K562 (cell line): Measurements from ENCODE around the gene ETFBKMT. TPM values are rescaled to one million over a fixed set of nuclear protein-coding genes. Genes with fewer than 3 reads are reported as not detected.

Source experiments
- ATAC-seq: fragments of 200-7000 bp; cut with Tn5 transposase; 3 replicates; pipeline ENCODE4 v1.9.1; 2020; ENCODE audit warnings: moderate library complexity
- BruUV-seq: library from RNA; stranded (reverse); fragments of 400-500 nt; replicated peaks from 2 replicates; lab custom pipeline; 2021; lab: Mats Ljungman, UMichigan
- CTCF ChIA-PET: fragments of 300-600 bp; formaldehyde crosslinking; extraction: SDS; loops from one replicate; lab custom pipeline; 2021; ENCODE audit warnings: low intra/inter-chr PET ratio; lab: Yijun Ruan, JAX
- POLR2A ChIA-PET: fragments of 300-600, 350-650 bp; sonication (Branson Sonifier 250); formaldehyde crosslinking; extraction: SDS; loops from one replicate; lab custom pipeline; 2021; ENCODE audit warnings: antibody characterized with exemption, inconsistent platforms; lab: Yijun Ruan, JAX
- DNase-seq, 4 experiments: peaks; one replicate each; pipeline versions ENCODE4 v3.0.0 to v3.0.0-alpha.2; 2011 to 2018; ENCODE audit warnings: low spot score in 3 of 4, mixed read lengths in 3 of 4; ENCODE audit errors: extremely low read depth in 1 of 4
- FAIRE-seq: peaks from 2 replicates; lab custom pipeline; 2011; peaks lifted over from hg19 to GRCh38; lab: Jason Lieb, UNC
- H2AFZ ChIP-seq: 2 replicates; pipeline ENCODE4 v1.6.0; 2011; ENCODE audit warnings: low read depth, low read length, control low read depth, inconsistent platforms
- H3K27ac ChIP-seq: fragments of 200-600 bp; 3 replicates; pipeline ENCODE4 v1.8.0; 2011; ENCODE audit warnings: low read depth, mild to moderate bottlenecking, control low read depth, inconsistent platforms, low read length, moderate library complexity, mixed read lengths; ENCODE audit errors: extremely low read depth
- H3K27me3 ChIP-seq, 2 experiments: fragments of 300-600 bp in 1 of 2; 2 replicates in 1 of 2; 3 replicates in 1 of 2; pipeline versions ENCODE4 v1.6.0 to v1.8.0; 2011; ENCODE audit warnings: inconsistent platforms in 2 of 2, low read length in 2 of 2, mild to moderate bottlenecking in 1 of 2, mixed read lengths in 1 of 2, moderate library complexity in 1 of 2; ENCODE audit not compliant: control insufficient read depth in 2 of 2, insufficient read depth in 2 of 2
- H3K36me3 ChIP-seq: fragments of 300-600 bp; 3 replicates; pipeline ENCODE4 v1.8.0; 2011; ENCODE audit warnings: mild to moderate bottlenecking, low read length, inconsistent platforms; ENCODE audit not compliant: control insufficient read depth, insufficient read depth
- H3K4me1 ChIP-seq, 2 experiments: fragments of 200-600 bp in 1 of 2; replicated peaks in 1 of 2; 2 replicates in 1 of 2; 3 replicates in 1 of 2; pipeline versions ENCODE4 v1.5.1 to v1.8.0; 2011; ENCODE audit warnings: inconsistent platforms in 2 of 2, low read length in 2 of 2, mild to moderate bottlenecking in 1 of 2, mixed read lengths in 1 of 2, moderate library complexity in 1 of 2; ENCODE audit not compliant: control insufficient read depth in 2 of 2, insufficient read depth in 2 of 2
- H3K4me2 ChIP-seq: 2 replicates; pipeline ENCODE4 v1.6.1; 2011; ENCODE audit warnings: low read length, control low read depth, inconsistent platforms, mixed read lengths; ENCODE audit not compliant: insufficient read depth
- H3K4me3 ChIP-seq: fragments of 200-600 bp; sonication (generic), shearing (Covaris generic); 2 replicates; pipeline ENCODE4 v1.5.1; 2016; ENCODE audit warnings: control low read depth, inconsistent platforms
- H3K79me2 ChIP-seq: fragments of 200-600 bp; 3 replicates; pipeline ENCODE4 v1.8.0; 2011; ENCODE audit warnings: low read length, inconsistent platforms; ENCODE audit not compliant: control insufficient read depth, insufficient read depth
- H3K9ac ChIP-seq, 2 experiments: 2 replicates each; pipeline versions ENCODE4 v1.6.0 to v1.6.1; 2011; ENCODE audit warnings: low read depth in 2 of 2, low read length in 2 of 2, control low read depth in 1 of 2, inconsistent platforms in 1 of 2, mild to moderate bottlenecking in 1 of 2, mixed read lengths in 1 of 2; ENCODE audit not compliant: insufficient read depth in 1 of 2
- H3K9me1 ChIP-seq: one replicate; pipeline ENCODE4 v1.6.0; 2011; ENCODE audit warnings: inconsistent platforms, mild to moderate bottlenecking, low read length, moderate library complexity; ENCODE audit not compliant: control insufficient read depth, insufficient read depth
- H3K9me3 ChIP-seq: replicated peaks from 2 replicates; pipeline ENCODE4 v1.5.1; 2011; ENCODE audit warnings: low read depth, low read length, inconsistent platforms; ENCODE audit not compliant: control insufficient read depth, insufficient read depth
- H4K20me1 ChIP-seq: replicated peaks from 2 replicates; pipeline ENCODE4 v1.6.1; 2011; ENCODE audit warnings: low read length, inconsistent platforms, mixed read lengths; ENCODE audit not compliant: control insufficient read depth, insufficient read depth
- CBFA2T3 ChIP-seq: fragments of 450-650 bp; IDR thresholded peaks from 2 replicates; pipeline ENCODE4 v1.6.1; 2017
- CEBPB ChIP-seq: fragments of 450-650 bp; IDR thresholded peaks from 2 replicates; pipeline ENCODE4 v1.6.1; 2016; ENCODE audit warnings: missing genetic modification characterization, missing compliant biosample characterization
- CXXC5 ChIP-seq: fragments of 250-450 bp; sonication (Bioruptor Pico); IDR thresholded peaks from 2 replicates; pipeline ENCODE4 v1.8.0; 2022; ENCODE audit warnings: inconsistent platforms, mild to moderate bottlenecking, moderate library complexity
- FOS ChIP-seq: IDR thresholded peaks from 3 replicates; pipeline ENCODE4 v1.6.1; 2011; ENCODE audit not compliant: insufficient read length; ENCODE audit errors: extremely low read depth
- GABPA ChIP-seq: fragments of 200-800 bp; sonication (Bioruptor generic); conservative IDR thresholded peaks from 2 replicates; pipeline ENCODE4 v1.6.1; 2016; ENCODE audit warnings: low read depth, missing genetic modification characterization, missing compliant biosample characterization
- HDAC2 ChIP-seq: fragments of 450-650 bp; IDR thresholded peaks from 2 replicates; pipeline ENCODE4 v1.6.1; 2016; ENCODE audit warnings: mild to moderate bottlenecking
- HEY1 ChIP-seq: fragments of 250-450 bp; sonication (Bioruptor Pico); IDR thresholded peaks from 2 replicates; pipeline ENCODE4 v1.5.0; 2020; ENCODE audit warnings: mild to moderate bottlenecking, moderate library complexity, borderline replicate concordance
- MTA2 ChIP-seq: fragments of 450-650 bp; IDR thresholded peaks from 2 replicates; pipeline ENCODE4 v1.6.1; 2016; ENCODE audit warnings: low read depth
- POU5F1 ChIP-seq: fragments of 150-350 bp; IDR thresholded peaks from 2 replicates; pipeline ENCODE4 v1.6.1; 2014; ENCODE audit warnings: borderline replicate concordance, low read length, low read depth, mild to moderate bottlenecking; ENCODE audit not compliant: partially characterized antibody
- RBM22 ChIP-seq: fragments of 200-400 bp; formaldehyde crosslinking; IDR thresholded peaks from 2 replicates; pipeline ENCODE4 v1.6.1; 2018; ENCODE audit warnings: low read length, low read depth; ENCODE audit not compliant: poor library complexity, severe bottlenecking
- RCOR1 ChIP-seq, 2 experiments: IDR thresholded peaks; 2 replicates each; pipeline ENCODE4 v1.6.1; 2012; ENCODE audit warnings: low read depth in 2 of 2, low read length in 2 of 2, borderline replicate concordance in 1 of 2, improper control_type of control experiment in 1 of 2
- SMAD4 ChIP-seq: fragments of 250-450 bp; sonication (Bioruptor Pico); conservative IDR thresholded peaks from 2 replicates; pipeline ENCODE4 v1.8.0; 2021; ENCODE audit warnings: inconsistent platforms, mild to moderate bottlenecking, moderate library complexity
- SRSF9 ChIP-seq: fragments of 200-400 bp; formaldehyde crosslinking; IDR thresholded peaks from 2 replicates; pipeline ENCODE4 v1.6.1; 2017; ENCODE audit warnings: low read depth, low read length, borderline replicate concordance
- STAT5A ChIP-seq: IDR thresholded peaks from 2 replicates; pipeline ENCODE4 v1.6.1; 2012; ENCODE audit warnings: low read length, inconsistent platforms, borderline replicate concordance
- TAL1 ChIP-seq: fragments of 450-650 bp; IDR thresholded peaks from 2 replicates; pipeline ENCODE4 v1.6.1; 2016; ENCODE audit warnings: mild to moderate bottlenecking
- YY1 ChIP-seq, 3 experiments: IDR thresholded peaks; 2 replicates each; pipeline ENCODE4 v1.6.1; 2011; ENCODE audit warnings: low read length in 2 of 3, mild to moderate bottlenecking in 2 of 3, moderate library complexity in 2 of 3, borderline replicate concordance in 1 of 3, control low read depth in 1 of 3, low read depth in 1 of 3; ENCODE audit not compliant: insufficient read depth in 3 of 3, insufficient replicate concordance in 2 of 3, control insufficient read depth in 1 of 3, insufficient read length in 1 of 3; ENCODE audit errors: extremely low read depth in 1 of 3
- WGBS: fragments of 100-300 bp; shearing (Covaris generic); methylation state at CpG from one replicate; pipeline ENCODE4 v1.1.6; 2016; ENCODE audit warnings: low coverage, mixed read lengths; ENCODE audit not compliant: insufficient coverage; ENCODE audit errors: missing lambda C conversion rate; 5-methylcytosine and 5-hydroxymethylcytosine counted together
- in situ Hi-C: fragments of 300-500 bp; cut with MboI; formaldehyde crosslinking; loops from 4 replicates; pipeline ENCODE4 v1.15.0; 2018; ENCODE audit warnings: inconsistent platforms, mixed read lengths
- intact Hi-C: fragments of 100-400 bp; cut with micrococcal nuclease; formaldehyde crosslinking; loops from 2 replicates; pipeline ENCODE4 v1.14.2; 2022
- polyA plus RNA-seq, 8 experiments: library from polyadenylated mRNA; depleted of rRNA in 4 of 8; stranded (reverse) in 5 of 8; unstranded in 3 of 8; fragments of >200 nt; fragmentation: Nextera tagmentation in 2 of 8; fragmentation: Illumina TruSeq in 1 of 8; extraction: Ambion mirVana in 2 of 8; extraction: Trizol in 1 of 8; gene quantifications; 2 replicates each; pipeline versions ENCODE4 v1.2.1 to v1.2.3, GENCODE V29; 2011 to 2014; ENCODE audit warnings: inconsistent platforms in 1 of 8, missing spikeins in 1 of 8
- total RNA-seq, 7 experiments: library from RNA; depleted of rRNA in 6 of 7; stranded (reverse); fragments of >200 nt in 6 of 7; fragmentation: Illumina TruSeq in 2 of 7; extraction: Trizol in 2 of 7; gene quantifications; 2 replicates each; pipeline versions ENCODE4 v1.2.1 to v1.2.3, GENCODE V29; 2011 to 2021; ENCODE audit warnings: low replicate concordance in 1 of 7
- TF ChIP-seq, protein P1 (sequence below): fragments of 450-650 bp; IDR thresholded peaks from 2 replicates; pipeline ENCODE4 v1.6.1; 2017; ENCODE audit warnings: antibody characterized with exemption, mild to moderate bottlenecking
- TF ChIP-seq, protein P2 (sequence below): fragments of 450-650 bp; formaldehyde crosslinking; IDR thresholded peaks from 2 replicates; pipeline ENCODE4 v1.4.0; 2020; ENCODE audit warnings: mild to moderate bottlenecking

Gene ETFBKMT
- total and polyA plus RNA-seq, 9 of the 15 experiments (the other 6 are each of a cell fraction or from before 2014, with no cell fraction given) = 0.18 to 1.7 (median 0.96) TPM

DNA sequence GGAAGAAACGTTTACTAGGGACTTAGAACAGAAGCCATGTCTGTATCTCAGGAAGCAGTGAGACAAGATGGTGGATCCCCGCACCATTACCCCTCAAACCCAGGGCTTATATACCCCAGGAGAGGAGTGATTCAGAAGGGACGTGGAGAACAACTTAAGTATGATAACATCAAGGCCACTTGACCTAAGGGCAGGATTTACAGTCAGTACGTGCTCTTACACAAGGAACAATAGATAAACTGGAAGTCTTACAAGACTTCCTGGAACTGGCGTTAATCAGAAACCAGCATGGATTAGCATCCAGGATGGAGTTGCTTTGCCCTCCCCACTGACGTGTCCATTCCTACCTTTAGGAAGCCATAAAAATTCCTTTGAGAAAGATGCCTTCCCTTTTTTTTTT lies 8.6 kb upstream of the ETFBKMT start:
- CTCF ChIA-PET = interaction anchor here (0.9 kb wide), 1 partner anchor 661 kb away, joined by 3 read pairs; no protein-coding TSS in a partner anchor
- no peaks in the 10 kb centered on the region for H3K79me2 ChIP-seq
- no peaks in the 10 kb centered on the region for H3K9me3 ChIP-seq
- no peak overlapping the region for H3K9ac ChIP-seq
- peaks cover 3 to 6% of the 10 kb centered on the region in 2 experiments; a peak in 3 of 5 replicates for H3K4me1 ChIP-seq
- FAIRE-seq (no peak), DNase-seq (peak in 1 of 4 experiments; percentile 34), ATAC-seq (no peak)
- H3K36me3 ChIP-seq = no peaks in the 10 kb centered on the region
- H3K9me1 ChIP-seq = no peaks in the 10 kb centered on the region
- H3K27me3 ChIP-seq = 0 out of 5 replicates have a peak, but pooled peaks cover 0 to 2% of the 10 kb centered on the region in 2 experiments
- POLR2A ChIA-PET = interaction anchor here (1.5 kb wide), 1 partner anchor 10 kb away, joined by 6 read pairs; no protein-coding TSS in a partner anchor
- H3K4me3 ChIP-seq = peak overlapping the region; percentile 17; the same call in 1 of the 2 replicates
- intact Hi-C loops = loop anchor here (10.0 kb wide), 2 partner anchors 314 to 1104 kb away; partner anchors contain the start of gene YARS2
- no peaks in the 10 kb centered on the region for H4K20me1 ChIP-seq
- no TSS peak for BruUV-seq
- peak overlapping the region; percentile 38; the same call in 1 of the 2 replicates for H3K4me2 ChIP-seq
- H3K27ac ChIP-seq = no peak overlapping the region
- in situ Hi-C loops = no loop called here
- WGBS = 1% methylated on average over 6 of the region's 6 CpGs
- H2AFZ ChIP-seq = 0 out of 2 replicates have a peak overlapping the region, but pooled peaks have one; percentile 46
- TF ChIP-seq, protein P1, sequence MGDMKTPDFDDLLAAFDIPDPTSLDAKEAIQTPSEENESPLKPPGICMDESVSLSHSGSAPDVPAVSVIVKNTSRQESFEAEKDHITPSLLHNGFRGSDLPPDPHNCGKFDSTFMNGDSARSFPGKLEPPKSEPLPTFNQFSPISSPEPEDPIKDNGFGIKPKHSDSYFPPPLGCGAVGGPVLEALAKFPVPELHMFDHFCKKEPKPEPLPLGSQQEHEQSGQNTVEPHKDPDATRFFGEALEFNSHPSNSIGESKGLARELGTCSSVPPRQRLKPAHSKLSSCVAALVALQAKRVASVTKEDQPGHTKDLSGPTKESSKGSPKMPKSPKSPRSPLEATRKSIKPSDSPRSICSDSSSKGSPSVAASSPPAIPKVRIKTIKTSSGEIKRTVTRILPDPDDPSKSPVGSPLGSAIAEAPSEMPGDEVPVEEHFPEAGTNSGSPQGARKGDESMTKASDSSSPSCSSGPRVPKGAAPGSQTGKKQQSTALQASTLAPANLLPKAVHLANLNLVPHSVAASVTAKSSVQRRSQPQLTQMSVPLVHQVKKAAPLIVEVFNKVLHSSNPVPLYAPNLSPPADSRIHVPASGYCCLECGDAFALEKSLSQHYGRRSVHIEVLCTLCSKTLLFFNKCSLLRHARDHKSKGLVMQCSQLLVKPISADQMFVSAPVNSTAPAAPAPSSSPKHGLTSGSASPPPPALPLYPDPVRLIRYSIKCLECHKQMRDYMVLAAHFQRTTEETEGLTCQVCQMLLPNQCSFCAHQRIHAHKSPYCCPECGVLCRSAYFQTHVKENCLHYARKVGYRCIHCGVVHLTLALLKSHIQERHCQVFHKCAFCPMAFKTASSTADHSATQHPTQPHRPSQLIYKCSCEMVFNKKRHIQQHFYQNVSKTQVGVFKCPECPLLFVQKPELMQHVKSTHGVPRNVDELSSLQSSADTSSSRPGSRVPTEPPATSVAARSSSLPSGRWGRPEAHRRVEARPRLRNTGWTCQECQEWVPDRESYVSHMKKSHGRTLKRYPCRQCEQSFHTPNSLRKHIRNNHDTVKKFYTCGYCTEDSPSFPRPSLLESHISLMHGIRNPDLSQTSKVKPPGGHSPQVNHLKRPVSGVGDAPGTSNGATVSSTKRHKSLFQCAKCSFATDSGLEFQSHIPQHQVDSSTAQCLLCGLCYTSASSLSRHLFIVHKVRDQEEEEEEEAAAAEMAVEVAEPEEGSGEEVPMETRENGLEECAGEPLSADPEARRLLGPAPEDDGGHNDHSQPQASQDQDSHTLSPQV = no peak
- TF ChIP-seq STAT5A (peak; percentile 66), RBM22 (no peak), POU5F1 (no peak), FOS (no peak), CBFA2T3 (peak; percentile 62), HEY1 (no peak), MTA2 (0 out of 2 replicates have a peak, but pooled peaks have one; percentile 41), TAL1 (peak; percentile 42), CEBPB (peak; percentile 88), SRSF9 (no peak), GABPA (tag) (no peak), SMAD4 (CRISPR knock-in tag) (peak; percentile 48; the same call in 1 of the 2 replicates), HDAC2 (peak; percentile 98), CXXC5 (CRISPR knock-in tag) (peak; percentile 95), RCOR1 (IDR thresholded peaks at IDR 0.05; ENCODE audit: borderline replicate concordance in 1 of 2, low read depth in 2 of 2, low read length in 2 of 2) (peak; percentile 81 to 99; a peak in 3 of 4 replicates), YY1 (IDR thresholded peaks at IDR 0.05; ENCODE audit: borderline replicate concordance in 1 of 3, control insufficient read depth in 1 of 3, extremely low read depth in 1 of 3, insufficient read depth in 3 of 3, insufficient read length in 1 of 3, insufficient replicate concordance in 2 of 3, low read depth in 1 of 3, low read length in 2 of 3) (peak in 1 of 3 experiments; percentile 29)
- TF ChIP-seq, protein P2, sequence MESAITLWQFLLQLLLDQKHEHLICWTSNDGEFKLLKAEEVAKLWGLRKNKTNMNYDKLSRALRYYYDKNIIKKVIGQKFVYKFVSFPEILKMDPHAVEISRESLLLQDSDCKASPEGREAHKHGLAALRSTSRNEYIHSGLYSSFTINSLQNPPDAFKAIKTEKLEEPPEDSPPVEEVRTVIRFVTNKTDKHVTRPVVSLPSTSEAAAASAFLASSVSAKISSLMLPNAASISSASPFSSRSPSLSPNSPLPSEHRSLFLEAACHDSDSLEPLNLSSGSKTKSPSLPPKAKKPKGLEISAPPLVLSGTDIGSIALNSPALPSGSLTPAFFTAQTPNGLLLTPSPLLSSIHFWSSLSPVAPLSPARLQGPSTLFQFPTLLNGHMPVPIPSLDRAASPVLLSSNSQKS (CRISPR knock-in tag) = no peak
